Lung (tissue), 12 donors: Measurements from ENCODE around the gene POU6F2. TPM values are rescaled to one million over a fixed set of nuclear protein-coding genes. Genes with fewer than 3 reads are reported as not detected.
"Not testable (repeated sequence)": the region's sequence is repeated elsewhere in the genome, so short reads cannot be mapped to it uniquely, and the experiment has no call there.

Source experiments
- ATAC-seq: fragments of 200-7000 bp; cut with Tn5 transposase; one replicate; pipeline ENCODE4 v1.9.1; 2020; ENCODE audit warnings: moderate number of reproducible peaks; ENCODE audit not compliant: insufficient read depth, low FRiP score
- DNase-seq, 3 donors: peaks; one replicate each; pipeline ENCODE4 v3.0.0-alpha.2; 2013 to 2017
- H3K27ac ChIP-seq, 2 donors: one replicate each; pipeline ENCODE4 v1.5.1; 2013; ENCODE audit warnings: mild to moderate bottlenecking in 2 of 2, moderate library complexity in 2 of 2, control low read depth in 1 of 2, inconsistent platforms in 1 of 2, low read depth in 1 of 2, low read length in 1 of 2
- H3K27me3 ChIP-seq, 3 donors: one replicate each; pipeline ENCODE4 v1.5.1; 2013; ENCODE audit warnings: low read length in 2 of 3; ENCODE audit not compliant: control insufficient read depth in 3 of 3, insufficient read depth in 3 of 3
- H3K36me3 ChIP-seq, 4 donors: one replicate each; pipeline ENCODE4 v1.5.1; 2013; ENCODE audit warnings: low read length in 4 of 4, mild to moderate bottlenecking in 1 of 4, moderate library complexity in 1 of 4; ENCODE audit not compliant: control insufficient read depth in 4 of 4, insufficient read depth in 4 of 4
- H3K4me1 ChIP-seq, 5 donors: one replicate each; pipeline ENCODE4 v1.5.1; 2013; ENCODE audit warnings: low read length in 5 of 5, mild to moderate bottlenecking in 2 of 5, moderate library complexity in 1 of 5; ENCODE audit not compliant: control insufficient read depth in 5 of 5, insufficient read depth in 5 of 5
- H3K4me3 ChIP-seq: one replicate; pipeline ENCODE4 v1.5.1; 2013; ENCODE audit warnings: mild to moderate bottlenecking, control low read depth, moderate library complexity
- H3K9ac ChIP-seq, 2 donors: one replicate each; pipeline ENCODE4 v1.5.1; 2013; ENCODE audit warnings: low read length in 2 of 2, control low read depth in 1 of 2; ENCODE audit not compliant: insufficient read depth in 1 of 2
- H3K9me3 ChIP-seq, 4 donors: one replicate each; pipeline ENCODE4 v1.5.1; 2013; ENCODE audit warnings: low read length in 3 of 4, mild to moderate bottlenecking in 1 of 4, moderate library complexity in 1 of 4; ENCODE audit not compliant: control insufficient read depth in 4 of 4, insufficient read depth in 3 of 4
- CTCF ChIP-seq: IDR thresholded peaks from 2 replicates; pipeline ENCODE4 v1.5.1; 2012; ENCODE audit warnings: mild to moderate bottlenecking; ENCODE audit errors: control extremely low read depth, extremely low read depth
- WGBS, 2 donors: extraction: QIAGEN DNeasy Blood & Tissue Kit; methylation state at CpG; one replicate each; pipeline ENCODE4 v1.1.7; 2013; 5-methylcytosine and 5-hydroxymethylcytosine counted together
- polyA plus RNA-seq, 2 donors: library from polyadenylated mRNA; stranded (reverse); fragments of 200-250 nt; gene quantifications; one replicate each; pipeline ENCODE4 v1.2.1, GENCODE V29; 2013
- total RNA-seq, 2 donors: library from RNA; depleted of rRNA in 1 of 2; stranded (reverse); fragments of >200 nt in 1 of 2; gene quantifications; one replicate each; pipeline ENCODE4 v1.2.1, GENCODE V29; 2014 to 2021
- donor health status: control.
- donor health status: control.
- donor health status: Bipolar disorder and iron deficiency.
- donor health status: healthy.
- donor health status: DM: yes; HTN: yes; CAD: no.

The POU6F2 gene
- total and polyA plus RNA-seq, 4 donors: 0.08 to 0.18 TPM; not detected in 2

DNA sequence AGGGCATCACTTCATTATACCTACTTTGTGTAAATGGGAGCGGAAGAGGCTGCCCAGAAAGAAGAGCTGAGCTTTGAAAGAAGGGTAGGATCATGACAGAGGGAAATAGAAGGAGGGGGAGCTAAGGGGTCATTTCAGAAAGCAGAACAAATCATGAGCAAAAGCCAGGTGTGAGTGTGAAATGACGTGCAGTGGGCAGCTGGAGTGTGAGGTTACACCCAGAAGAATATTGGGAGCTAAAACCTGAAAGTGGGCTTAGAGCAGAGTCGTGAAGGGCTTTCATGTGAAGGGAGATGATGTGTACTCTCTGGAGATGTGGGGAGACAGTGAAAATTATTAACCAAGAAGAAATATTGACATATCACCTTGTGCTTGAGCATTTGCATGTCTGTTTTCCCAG is 343.5 kb downstream of the POU6F2 start:
- H3K9ac ChIP-seq: no peak overlapping the region
- ATAC-seq (no peak), DNase-seq (no peak)
- no peak overlapping the region for H3K27ac ChIP-seq
- H3K9me3 ChIP-seq: peaks cover 0 to 5% (median 1%) of the 10 kb centered on the region in 4 donors
- H3K4me3 ChIP-seq: no peak overlapping the region
- 62 to 72% methylated on average over 3 of the region's 3 CpGs for WGBS, 2 donors
- no peak for TF ChIP-seq CTCF
- no peaks in the 10 kb centered on the region for H3K27me3 ChIP-seq
- no peaks in the 10 kb centered on the region for H3K4me1 ChIP-seq
- no peaks in the 10 kb centered on the region for H3K36me3 ChIP-seq

GRCh38 chr7:39321909-39322498 is 344.3 kb downstream of the POU6F2 start:
- DNase-seq (no peak), ATAC-seq (no peak)
- no peak overlapping the region for H3K4me3 ChIP-seq
- H3K4me1 ChIP-seq: no peaks in the 10 kb centered on the region
- H3K36me3 ChIP-seq: no peaks in the 10 kb centered on the region
- TF ChIP-seq CTCF: no peak
- WGBS, 2 donors: 85 to 88% methylated on average over 8 of the region's 8 CpGs
- no peak overlapping the region for H3K9ac ChIP-seq
- no peaks in the 10 kb centered on the region for H3K27me3 ChIP-seq
- no peak overlapping the region for H3K27ac ChIP-seq
- H3K9me3 ChIP-seq: peaks cover 0 to 4% (median 1%) of the 10 kb centered on the region in 4 donors

DNA sequence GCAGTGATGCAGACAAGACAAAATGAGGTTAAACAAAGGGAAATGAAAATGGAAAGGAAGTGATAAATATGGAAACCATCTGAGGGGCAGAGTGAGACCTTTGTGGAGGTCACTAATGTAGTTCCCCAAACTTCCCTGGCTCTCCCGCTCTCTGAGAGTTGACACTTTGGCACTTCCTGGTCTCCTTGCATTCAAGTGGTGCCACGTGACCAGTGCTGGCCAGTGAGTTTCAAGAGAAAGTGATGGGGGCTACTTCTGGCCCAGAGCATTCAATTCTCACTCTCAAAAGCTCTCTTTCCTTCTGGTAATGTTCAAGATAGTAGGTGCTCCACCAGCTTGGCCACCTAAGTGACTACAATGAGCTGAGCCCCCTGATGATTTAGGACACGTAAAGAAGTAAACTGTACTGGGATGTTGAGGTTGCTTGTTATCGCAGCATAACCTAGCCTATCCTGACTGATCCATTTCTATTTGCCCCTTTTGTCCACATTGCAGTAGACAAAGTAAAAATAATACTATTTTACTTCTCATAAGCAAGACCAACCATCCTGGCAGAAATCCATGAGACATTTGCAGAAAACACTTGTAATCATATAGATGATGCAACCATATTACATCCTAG is 346.5 kb downstream of the POU6F2 start:
- H3K27me3 ChIP-seq: no peaks in the 10 kb centered on the region
- peaks cover 0 to 3% (median 1%) of the 10 kb centered on the region in 4 donors for H3K9me3 ChIP-seq
- no peaks in the 10 kb centered on the region for H3K4me1 ChIP-seq
- H3K36me3 ChIP-seq: no peaks in the 10 kb centered on the region
- TF ChIP-seq CTCF: no peak
- 89 to 94% methylated on average over 4 of the region's 4 CpGs for WGBS, 2 donors
- no peak for DNase-seq
- no peak overlapping the region for H3K9ac ChIP-seq
- no peak overlapping the region for H3K4me3 ChIP-seq
- ATAC-seq: no peak
- no peak overlapping the region for H3K27ac ChIP-seq

GRCh38 chr7:39331607-39332006 is 353.9 kb downstream of the POU6F2 start:
- not testable (repeated sequence) for H3K27me3 ChIP-seq, ATAC-seq, H3K4me3 ChIP-seq, H3K36me3 ChIP-seq, DNase-seq, H3K27ac ChIP-seq, H3K9me3 ChIP-seq, H3K4me1 ChIP-seq, H3K9ac ChIP-seq
- WGBS, 2 donors: 85 to 91% methylated on average over 13 of the region's 13 CpGs
